Activated naive CD4-positive, alpha-beta T cell treated with anti-CD3 and anti-CD28 coated beads for 36 hours (primary cell): ENCODE measurements around the gene GNPTAB. TPM values are rescaled to one million over a fixed set of nuclear protein-coding genes. Genes with fewer than 3 reads are reported as not detected.
"Not testable (repeated sequence)": the region's sequence is repeated elsewhere in the genome, so short reads cannot be mapped to it uniquely, and the experiment has no call there.

Experiments
- CTCF ChIA-PET: fragments of 350-600 bp; sonication (Branson Sonifier 250); formaldehyde crosslinking; loops from one replicate; lab custom pipeline; 2021; ENCODE audit warnings: antibody characterized with exemption; lab: Charles Lee
- DNase-seq: peaks from one replicate; pipeline ENCODE4 v3.0.0-alpha.2; 2020
- H3K27ac Mint-ChIP-seq: one replicate; pipeline ENCODE4 v1.8.0; 2021; ENCODE audit warnings: mild to moderate bottlenecking, mixed read lengths
- H3K27me3 Mint-ChIP-seq: one replicate; pipeline ENCODE4 v1.8.0; 2021; ENCODE audit warnings: low read depth, mixed read lengths
- H3K36me3 Mint-ChIP-seq: one replicate; pipeline ENCODE4 v1.8.0; 2021; ENCODE audit warnings: low read depth, mixed read lengths
- H3K4me1 Mint-ChIP-seq: one replicate; pipeline ENCODE4 v1.8.0; 2021; ENCODE audit warnings: low read depth, mixed read lengths
- H3K4me3 Mint-ChIP-seq: one replicate; pipeline ENCODE4 v1.8.0; 2021; ENCODE audit warnings: mild to moderate bottlenecking, moderate library complexity, mixed read lengths
- H3K9me3 Mint-ChIP-seq: one replicate; pipeline ENCODE4 v1.8.0; 2021; ENCODE audit warnings: mixed read lengths
- intact Hi-C: fragments of 100-400 bp; cut with micrococcal nuclease; formaldehyde crosslinking; loops from one replicate; pipeline ENCODE4 v1.15.1; 2023
- total RNA-seq, 2 experiments: library from RNA; stranded (reverse); gene quantifications; one replicate each; pipeline ENCODE4 v1.2.3, GENCODE V29; 2021

Gene GNPTAB
- total RNA-seq, 2 experiments from 2014 or later, result 13.6 to 13.7 TPM

DNA sequence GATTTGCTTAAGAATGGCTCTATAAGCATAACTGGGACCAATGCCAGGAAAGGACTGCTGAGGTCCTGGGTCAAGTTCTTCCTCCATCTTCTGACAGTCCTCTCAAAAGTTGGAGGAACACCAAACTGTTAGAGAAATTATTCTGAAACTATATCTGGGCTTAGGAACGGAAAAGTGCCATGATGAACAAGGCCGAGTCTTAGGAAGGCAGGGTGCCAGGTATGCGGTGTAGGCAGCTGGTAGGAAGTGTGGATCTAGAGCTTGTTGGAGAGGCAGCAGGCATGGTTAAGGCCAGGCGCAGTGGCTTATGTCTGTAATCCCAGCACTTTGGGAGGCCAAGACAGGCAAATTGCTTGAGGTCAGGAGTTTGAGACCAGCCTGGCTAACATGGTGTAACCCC is 7.7 kb downstream of the GNPTAB start:
- H3K27ac Mint-ChIP-seq, result no peak overlapping the region

DNA sequence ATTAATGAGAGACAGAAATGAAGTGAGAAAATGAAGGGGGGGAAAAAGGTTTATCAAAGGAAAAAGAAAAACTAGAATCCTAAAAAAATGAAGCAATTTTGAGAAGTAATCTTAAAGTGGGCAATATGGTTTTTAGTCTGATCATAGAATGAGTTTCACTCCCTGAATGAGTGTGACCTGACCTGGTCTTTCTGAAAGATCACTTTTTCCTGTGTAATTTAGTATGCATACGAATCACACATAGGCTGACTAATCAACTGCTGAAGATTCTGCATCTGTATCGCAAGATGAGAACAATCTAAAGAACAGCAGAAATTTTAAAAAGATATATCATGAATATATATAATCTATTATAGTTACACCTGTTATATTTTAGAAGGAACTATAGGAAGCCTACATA is 11.3 kb downstream of the GNPTAB start:
- Mint-ChIP-seq H3K27me3 (no peaks in the 10 kb centered on the region), H3K36me3 (peaks cover 17% of the 10 kb centered on the region), H3K4me1 (peaks cover 67% of the 10 kb centered on the region), H3K27ac (peak overlapping the region; percentile 57), H3K9me3 (peaks cover 8% of the 10 kb centered on the region), H3K4me3 (peak overlapping the region; percentile 11)
- CTCF ChIA-PET, result interaction anchor here (1.0 to 5.7 kb wide), 3 partner anchors 11 to 47 kb away, joined by 4 to 24 read pairs (median 18); partner anchors contain the start of gene GNPTAB
- intact Hi-C loops, result loop anchor here (1.0 kb wide), 2 partner anchors 26 to 40 kb away; no protein-coding TSS in a partner anchor
- DNase-seq, result no peak

More for the DNA sequence above, 7.7 kb downstream of the GNPTAB start:
- Mint-ChIP-seq H3K9me3 (peaks cover 7% of the 10 kb centered on the region), H3K4me1 (peaks cover 80% of the 10 kb centered on the region), H3K4me3 (no peak overlapping the region), H3K27me3 (no peaks in the 10 kb centered on the region), H3K36me3 (peaks cover 12% of the 10 kb centered on the region)
- CTCF ChIA-PET, result interaction anchor here (0.7 to 5.7 kb wide), 5 partner anchors 17 to 64 kb away, joined by 3 to 24 read pairs (median 6); no protein-coding TSS in a partner anchor
- intact Hi-C loops, result no loop called here
- no peak for DNase-seq

DNA sequence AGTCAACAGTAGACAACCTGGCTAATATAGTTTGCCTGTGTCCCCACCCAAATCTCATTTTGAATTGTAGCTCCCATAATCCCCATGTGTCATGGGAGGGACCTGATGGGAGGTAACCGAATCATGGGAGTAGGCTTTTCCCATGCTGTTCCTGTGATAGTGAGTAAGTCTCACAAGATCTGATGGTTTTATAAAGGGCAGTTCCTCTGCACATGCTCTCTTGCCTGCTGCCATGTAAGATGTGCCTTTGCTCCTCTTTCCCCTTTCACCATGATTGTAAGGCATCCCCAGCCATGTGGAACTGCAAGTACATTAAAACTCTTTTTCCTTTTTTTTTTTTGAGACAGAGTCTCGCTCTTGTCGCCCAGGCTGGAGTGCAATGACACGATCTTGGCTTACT is 12.1 kb downstream of the GNPTAB start:
- peaks cover 61% of the 10 kb centered on the region for H3K4me1 Mint-ChIP-seq
- intact Hi-C loops, result loop anchor here (1.0 kb wide), 2 partner anchors 25 to 41 kb away; no protein-coding TSS in a partner anchor
- peaks cover 17% of the 10 kb centered on the region for H3K36me3 Mint-ChIP-seq
- H3K9me3 Mint-ChIP-seq, H3K27me3 Mint-ChIP-seq, H3K27ac Mint-ChIP-seq, H3K4me3 Mint-ChIP-seq, DNase-seq: not testable (repeated sequence)
- CTCF ChIA-PET, result interaction anchor here (1.0 kb wide), 1 partner anchor 46 kb away, joined by 4 read pairs; no protein-coding TSS in a partner anchor

DNA sequence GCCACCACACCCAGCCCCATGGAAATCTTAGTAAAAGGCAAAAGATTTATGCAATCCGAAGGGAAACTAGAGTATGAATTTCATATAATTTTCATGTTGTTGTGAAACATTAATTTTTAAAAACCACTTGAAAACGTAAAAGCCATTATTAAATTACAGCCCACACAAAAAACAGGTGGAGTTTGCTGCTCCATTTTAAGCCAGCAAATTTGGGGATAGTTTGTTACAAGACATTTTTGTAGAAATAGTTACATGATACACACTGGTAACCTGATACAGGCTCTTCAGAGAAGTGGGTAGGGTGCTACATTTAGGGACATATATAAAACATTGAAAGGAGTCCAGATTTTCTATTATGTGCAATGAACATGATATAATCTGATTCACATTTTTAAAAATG is 17.6 kb downstream of the GNPTAB start:
- H3K27ac Mint-ChIP-seq, result no peak overlapping the region
- no peaks in the 10 kb centered on the region for H3K27me3 Mint-ChIP-seq
- CTCF ChIA-PET, result interaction anchor here (0.6 to 0.9 kb wide), 2 partner anchors 15 to 27 kb away, joined by 3 read pairs; no protein-coding TSS in a partner anchor
- H3K4me1 Mint-ChIP-seq, result peaks cover 30% of the 10 kb centered on the region
- peaks cover 9% of the 10 kb centered on the region for H3K36me3 Mint-ChIP-seq
- no peak for DNase-seq
- H3K4me3 Mint-ChIP-seq, result no peak overlapping the region
- peaks cover 2% of the 10 kb centered on the region for H3K9me3 Mint-ChIP-seq
- intact Hi-C loops, result no loop called here

- H3K4me3 Mint-ChIP-seq, H3K36me3 Mint-ChIP-seq, intact Hi-C loops, H3K27ac Mint-ChIP-seq, DNase-seq, H3K27me3 Mint-ChIP-seq, H3K9me3 Mint-ChIP-seq: not testable (repeated sequence)
- H3K4me1 Mint-ChIP-seq, result peaks cover 30% of the 10 kb centered on the region
- CTCF ChIA-PET, result interaction anchor here (0.6 kb wide), 1 partner anchor 15 kb away, joined by 3 read pairs; no protein-coding TSS in a partner anchor
These were observed 18.0 kb downstream of the GNPTAB start for GRCh38 chr12:101812716-101813115.

GRCh38 chr12:101811342-101811741 is 19.4 kb downstream of the GNPTAB start:
- H3K9me3 Mint-ChIP-seq, H3K36me3 Mint-ChIP-seq, intact Hi-C loops, DNase-seq, H3K27ac Mint-ChIP-seq, H3K4me3 Mint-ChIP-seq, H3K27me3 Mint-ChIP-seq: not testable (repeated sequence)
- H3K4me1 Mint-ChIP-seq, result peaks cover 33% of the 10 kb centered on the region
- CTCF ChIA-PET, result interaction anchor here (1.4 kb wide), 1 partner anchor 18 kb away, joined by 6 read pairs; no protein-coding TSS in a partner anchor

DNA sequence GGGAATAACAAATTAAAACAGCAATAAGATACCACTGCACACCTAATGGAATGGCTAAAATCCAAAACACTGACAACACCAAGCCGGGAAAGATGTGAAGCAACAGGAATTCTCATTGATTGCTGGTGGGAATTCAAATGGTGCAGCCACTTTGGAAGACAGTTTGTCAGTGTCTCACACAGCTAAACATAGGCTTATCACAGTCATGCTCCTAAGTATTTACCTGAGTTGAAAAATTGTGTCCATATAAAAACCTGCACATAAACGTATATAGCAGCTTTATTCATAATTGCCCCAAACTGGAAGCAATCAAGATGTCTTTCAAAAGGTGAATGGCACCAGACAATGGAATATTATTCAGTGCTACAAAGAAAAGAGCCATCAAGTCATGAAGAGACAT is 21.6 kb downstream of the GNPTAB start:
- CTCF ChIA-PET, result no interaction called here
- H3K4me3 Mint-ChIP-seq, result no peak overlapping the region
- peaks cover 30% of the 10 kb centered on the region for H3K4me1 Mint-ChIP-seq
- H3K9me3 Mint-ChIP-seq, result no peaks in the 10 kb centered on the region
- H3K27me3 Mint-ChIP-seq, result no peaks in the 10 kb centered on the region
- H3K36me3 Mint-ChIP-seq, result peaks cover 3% of the 10 kb centered on the region
- intact Hi-C loops, result no loop called here
- no peak overlapping the region for H3K27ac Mint-ChIP-seq
- no peak for DNase-seq

DNA sequence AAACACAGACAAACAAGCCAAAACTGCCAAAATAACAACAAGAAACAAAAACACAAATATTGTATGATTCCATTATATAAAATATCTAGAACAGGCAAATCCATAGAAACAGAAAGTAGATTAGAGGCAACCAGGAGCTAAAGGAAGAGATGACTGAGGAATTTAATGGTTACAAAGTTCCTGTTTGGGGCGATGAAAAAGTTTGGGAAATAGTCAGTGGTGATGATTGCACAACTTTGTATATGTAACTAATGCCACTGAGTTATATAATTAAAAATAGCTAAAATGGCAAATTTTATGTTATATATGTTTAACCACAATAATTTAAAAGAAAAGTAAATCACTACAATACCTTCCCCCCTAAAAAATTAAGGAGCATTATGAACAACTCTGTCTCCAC is 24.5 kb downstream of the GNPTAB start:
- no peak overlapping the region for H3K4me3 Mint-ChIP-seq
- H3K36me3 Mint-ChIP-seq, result no peaks in the 10 kb centered on the region
- peaks cover 28% of the 10 kb centered on the region for H3K4me1 Mint-ChIP-seq
- DNase-seq, result no peak
- CTCF ChIA-PET, result interaction anchor here (1.0 to 1.2 kb wide), 2 partner anchors 10 to 20 kb away, joined by 3 to 5 read pairs; no protein-coding TSS in a partner anchor
- H3K9me3 Mint-ChIP-seq, result no peaks in the 10 kb centered on the region
- intact Hi-C loops, result no loop called here
- no peaks in the 10 kb centered on the region for H3K27me3 Mint-ChIP-seq
- no peak overlapping the region for H3K27ac Mint-ChIP-seq

DNA sequence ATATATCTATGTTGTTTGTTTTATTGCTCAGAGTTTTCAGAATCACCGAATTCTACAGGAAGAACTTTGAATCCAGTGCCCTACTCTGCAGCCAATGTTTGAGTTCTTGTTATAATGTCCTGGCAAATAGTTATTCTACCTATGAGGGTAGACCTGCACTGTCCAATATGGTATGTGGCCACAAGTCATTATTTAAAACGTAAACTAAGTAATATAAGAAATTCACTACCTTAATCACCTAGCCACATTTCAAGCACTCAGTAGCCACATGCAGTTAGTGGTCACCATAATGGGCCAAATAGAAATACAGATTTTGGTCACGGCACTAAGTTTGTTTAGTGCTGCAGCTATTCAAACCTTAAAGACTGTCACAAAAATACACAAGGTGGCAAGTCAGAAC is 26.4 kb downstream of the GNPTAB start:
- no peak for DNase-seq
- intact Hi-C loops, result no loop called here
- CTCF ChIA-PET, result interaction anchor here (0.9 kb wide), 1 partner anchor 37 kb away, joined by 3 read pairs; no protein-coding TSS in a partner anchor
- Mint-ChIP-seq H3K9me3 (no peaks in the 10 kb centered on the region), H3K27me3 (no peaks in the 10 kb centered on the region), H3K27ac (no peak overlapping the region), H3K36me3 (no peaks in the 10 kb centered on the region), H3K4me1 (peaks cover 30% of the 10 kb centered on the region), H3K4me3 (no peak overlapping the region)

GRCh38 chr12:101803978-101804377 is 26.8 kb downstream of the GNPTAB start:
- no peak overlapping the region for H3K4me3 Mint-ChIP-seq
- no peaks in the 10 kb centered on the region for H3K36me3 Mint-ChIP-seq
- intact Hi-C loops, result no loop called here
- H3K27me3 Mint-ChIP-seq, result no peaks in the 10 kb centered on the region
- H3K4me1 Mint-ChIP-seq, result peaks cover 33% of the 10 kb centered on the region
- CTCF ChIA-PET, result interaction anchor here (1.7 kb wide), 1 partner anchor 36 kb away, joined by 8 read pairs; no protein-coding TSS in a partner anchor
- no peaks in the 10 kb centered on the region for H3K9me3 Mint-ChIP-seq
- no peak overlapping the region for H3K27ac Mint-ChIP-seq
- no peak for DNase-seq

GRCh38 chr12:101802486-101802885 is 28.3 kb downstream of the GNPTAB start:
- H3K4me3 Mint-ChIP-seq, result no peak overlapping the region
- peaks cover 30% of the 10 kb centered on the region for H3K4me1 Mint-ChIP-seq
- H3K36me3 Mint-ChIP-seq, result no peaks in the 10 kb centered on the region
- no peaks in the 10 kb centered on the region for H3K9me3 Mint-ChIP-seq
- CTCF ChIA-PET, result interaction anchor here (1.7 kb wide), 1 partner anchor 38 kb away, joined by 8 read pairs; no protein-coding TSS in a partner anchor
- DNase-seq, result no peak
- intact Hi-C loops, result no loop called here
- no peak overlapping the region for H3K27ac Mint-ChIP-seq
- H3K27me3 Mint-ChIP-seq, result no peaks in the 10 kb centered on the region

- Mint-ChIP-seq H3K4me1 (peaks cover 34% of the 10 kb centered on the region), H3K9me3 (no peaks in the 10 kb centered on the region), H3K27me3 (no peaks in the 10 kb centered on the region), H3K4me3 (no peak overlapping the region), H3K36me3 (peaks cover 3% of the 10 kb centered on the region), H3K27ac (no peak overlapping the region)
- no peak for DNase-seq
- CTCF ChIA-PET, result interaction anchor here (1.0 kb wide), 1 partner anchor 40 kb away, joined by 3 read pairs; no protein-coding TSS in a partner anchor
- intact Hi-C loops, result loop anchor here (10.0 kb wide), 1 partner anchor 265 kb away; the partner anchor contains the start of gene WASHC3
These were observed 31.0 kb downstream of the GNPTAB start for GRCh38 chr12:101799774-101800173.
